Measurements from ENCODE around the gene TSPAN15. TPM values are rescaled to one million over a fixed set of nuclear protein-coding genes. Genes with fewer than 3 reads are reported as not detected.

The TSPAN15 gene
- total RNA-seq, 1 donor from 2014 or later, result 48.9 TPM

GRCh38 chr10:69465457-69466157 lies 14.3 kb downstream of the TSPAN15 start:
- DNase-seq (ENCODE audit: low spot score), result no peak

- no peak for DNase-seq (ENCODE audit: low spot score)
Observed at GRCh38 chr10:69466158-69466490, 14.9 kb downstream of the TSPAN15 start.

DNA sequence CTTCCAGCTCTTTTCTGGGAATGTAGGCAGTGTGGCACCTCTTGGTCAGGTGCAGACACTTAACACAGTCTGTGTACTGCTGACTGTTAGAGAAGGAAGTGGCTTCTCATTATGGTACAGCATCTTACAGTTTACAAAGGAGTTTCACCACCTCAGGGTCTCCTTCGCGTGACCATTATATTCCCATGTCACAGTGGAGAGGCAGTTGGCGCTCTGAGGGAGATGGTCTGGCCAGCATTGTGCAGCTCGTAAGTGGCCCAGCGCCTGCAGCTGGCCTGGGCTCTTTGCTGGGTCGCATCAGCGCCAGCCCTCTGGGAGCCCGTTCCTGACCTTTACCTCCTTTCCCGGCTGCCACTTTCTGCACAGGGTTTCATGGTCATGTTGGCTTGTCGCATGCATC lies 15.4 kb downstream of the TSPAN15 start:
- DNase-seq (ENCODE audit: low spot score), result no peak

- DNase-seq (ENCODE audit: low spot score), result no peak
Observed at GRCh38 chr10:69467928-69468750, 16.9 kb downstream of the TSPAN15 start.

DNA sequence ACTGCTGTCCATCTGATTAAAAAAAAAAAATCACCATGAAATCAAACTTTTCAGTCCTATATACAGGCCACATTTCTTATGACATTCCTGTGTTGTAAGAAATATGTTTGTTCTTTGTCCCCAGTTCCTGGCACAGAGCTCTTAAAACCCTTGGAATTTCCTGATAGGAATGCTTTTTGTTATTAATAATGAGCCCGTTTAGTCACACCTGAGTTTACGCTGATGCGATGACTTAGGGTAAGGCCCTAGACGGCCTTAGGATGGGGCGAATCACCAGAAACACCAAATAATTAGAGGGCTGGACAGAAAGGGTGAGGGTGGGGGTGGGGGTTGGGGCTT lies 17.5 kb downstream of the TSPAN15 start:
- DNase-seq (ENCODE audit: low spot score), result no peak

DNA sequence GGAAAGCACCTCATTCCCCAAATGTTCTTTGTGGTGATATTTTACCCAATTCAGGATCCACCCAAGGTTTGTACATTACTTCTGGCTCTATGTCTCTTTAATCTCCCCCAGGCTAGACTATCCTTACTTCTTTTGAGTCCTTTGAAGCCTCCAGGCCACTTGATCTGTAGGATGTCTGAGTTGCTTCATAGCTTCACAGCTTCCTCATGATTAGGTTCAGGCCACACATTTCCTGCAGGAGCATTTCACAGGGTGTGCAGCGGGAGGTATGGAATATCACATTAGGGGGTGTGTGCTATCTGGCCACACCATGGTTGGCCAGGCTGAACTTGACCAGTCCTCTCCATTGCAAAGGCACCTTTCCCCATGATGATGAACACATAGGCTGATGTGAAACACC lies 18.7 kb downstream of the TSPAN15 start:
- DNase-seq (ENCODE audit: low spot score), result no peak

DNA sequence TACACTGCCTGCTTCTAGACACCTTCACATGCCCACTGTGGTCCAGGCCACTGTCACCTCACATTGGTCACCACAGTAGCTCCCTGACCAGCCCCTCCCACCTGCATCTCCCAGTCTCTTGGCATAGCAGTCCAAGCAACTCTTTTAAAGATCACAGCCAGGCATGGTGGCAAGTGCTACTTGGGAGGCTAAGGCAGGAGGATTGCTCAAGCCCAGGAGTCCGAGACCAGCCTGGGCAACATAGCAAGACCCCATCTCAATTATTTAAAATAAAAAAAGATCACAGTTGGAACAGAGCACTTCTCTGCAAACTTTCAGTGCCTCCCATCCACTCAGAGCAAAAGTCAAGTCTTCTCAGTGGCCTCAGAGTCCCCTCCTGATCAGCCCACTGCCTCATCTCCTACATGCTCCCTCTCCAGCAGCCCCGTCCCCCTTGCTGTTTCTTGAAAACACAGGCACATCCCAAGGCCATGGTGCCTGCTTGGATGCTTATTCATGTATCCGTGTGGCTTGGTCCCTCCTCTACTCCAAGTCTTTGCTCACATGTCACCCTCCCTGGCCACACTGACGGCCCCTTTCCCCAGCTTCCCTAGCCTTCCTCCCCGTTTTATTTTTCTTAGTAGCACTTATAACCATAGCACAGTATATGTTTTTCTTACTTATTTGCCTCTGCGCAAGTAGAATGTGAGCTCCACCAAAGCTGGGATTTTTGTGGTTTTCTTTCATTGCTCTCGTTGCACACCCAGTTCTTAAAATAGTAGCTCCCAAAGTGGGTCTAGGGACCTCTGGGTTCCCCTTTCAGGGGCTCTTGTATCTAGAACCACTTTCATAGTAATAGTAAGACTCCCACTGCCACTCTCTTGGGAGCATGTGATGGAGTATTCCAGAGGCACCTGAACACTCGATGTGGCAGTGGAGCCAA lies 19.5 kb downstream of the TSPAN15 start:
- peak; percentile 67 for DNase-seq (ENCODE audit: low spot score)

- no peak for DNase-seq (ENCODE audit: low spot score)
Observed at GRCh38 chr10:69472142-69472541, 20.9 kb downstream of the TSPAN15 start.

GRCh38 chr10:69472544-69472943 lies 21.3 kb downstream of the TSPAN15 start:
- DNase-seq (ENCODE audit: low spot score), result peak; percentile 87

DNA sequence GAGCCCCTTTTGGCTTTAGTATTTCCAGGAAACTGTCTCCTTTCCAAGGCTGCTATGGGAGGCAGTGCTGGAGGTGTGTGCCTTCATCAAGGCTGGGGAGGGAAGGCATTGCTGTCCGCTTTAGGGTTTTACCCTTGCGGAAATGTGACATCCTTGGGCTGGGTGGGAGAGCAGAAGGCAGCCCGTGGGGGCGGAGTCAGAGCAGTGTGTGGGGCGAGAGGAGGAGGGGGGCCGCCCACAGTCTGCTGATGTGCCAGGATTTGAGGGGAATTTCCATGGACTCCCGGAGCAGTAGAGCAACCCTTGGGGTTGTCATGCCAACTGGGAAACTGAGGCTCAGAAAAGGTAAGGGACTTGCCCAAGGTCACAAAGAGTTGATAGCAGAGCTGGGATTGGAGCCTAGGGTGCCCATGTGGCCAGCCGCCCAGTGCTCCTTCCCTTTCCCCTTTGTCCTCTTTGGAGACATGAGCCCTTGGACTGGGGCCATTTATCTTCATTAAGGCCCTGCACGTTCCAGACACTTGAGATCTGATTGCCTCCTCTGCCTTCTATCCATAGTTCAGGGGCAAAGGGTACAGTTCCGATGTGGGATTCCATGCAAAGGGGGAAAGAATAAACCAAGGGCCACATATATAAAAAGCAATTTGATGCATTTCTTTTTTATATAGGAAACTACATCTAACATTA lies 22.2 kb downstream of the TSPAN15 start:
- DNase-seq (ENCODE audit: low spot score), result no peak

DNA sequence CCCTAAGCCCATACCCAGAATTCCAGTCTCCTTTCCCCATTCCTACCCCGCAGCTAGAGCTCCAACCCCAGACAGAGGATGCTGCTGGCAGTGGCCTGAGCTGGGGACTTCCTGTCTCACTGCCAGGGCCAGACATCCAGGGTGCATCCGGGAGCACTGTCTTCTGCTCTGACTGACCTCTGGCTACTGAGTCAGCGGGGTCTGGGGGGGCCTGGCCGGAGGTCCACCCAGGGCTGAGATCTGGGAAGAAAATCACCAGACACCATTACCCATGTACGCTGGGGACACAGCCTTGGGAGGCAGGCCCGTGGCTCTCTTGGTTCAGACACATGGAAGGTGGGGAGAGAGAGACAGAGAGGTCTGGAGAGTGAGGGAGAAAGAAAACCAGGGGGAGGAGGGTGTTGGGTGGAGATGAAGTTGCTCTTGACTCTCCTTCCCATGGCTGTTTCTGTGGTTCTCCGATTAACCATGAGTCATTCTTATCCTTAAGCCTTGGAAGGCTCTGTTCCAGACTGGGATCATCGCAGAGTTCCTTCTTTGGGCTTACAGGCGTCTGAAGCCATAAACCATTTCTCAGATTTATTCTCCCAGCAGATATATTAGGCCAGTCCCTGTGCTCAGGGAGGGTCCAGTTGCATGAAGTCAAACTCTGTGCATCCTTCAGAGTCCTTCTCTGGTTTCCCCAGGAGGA lies 23.6 kb downstream of the TSPAN15 start:
- DNase-seq (ENCODE audit: low spot score), result peak; percentile 99

- DNase-seq (ENCODE audit: low spot score), result no peak
Observed at GRCh38 chr10:69475433-69475830, 24.2 kb downstream of the TSPAN15 start.

DNA sequence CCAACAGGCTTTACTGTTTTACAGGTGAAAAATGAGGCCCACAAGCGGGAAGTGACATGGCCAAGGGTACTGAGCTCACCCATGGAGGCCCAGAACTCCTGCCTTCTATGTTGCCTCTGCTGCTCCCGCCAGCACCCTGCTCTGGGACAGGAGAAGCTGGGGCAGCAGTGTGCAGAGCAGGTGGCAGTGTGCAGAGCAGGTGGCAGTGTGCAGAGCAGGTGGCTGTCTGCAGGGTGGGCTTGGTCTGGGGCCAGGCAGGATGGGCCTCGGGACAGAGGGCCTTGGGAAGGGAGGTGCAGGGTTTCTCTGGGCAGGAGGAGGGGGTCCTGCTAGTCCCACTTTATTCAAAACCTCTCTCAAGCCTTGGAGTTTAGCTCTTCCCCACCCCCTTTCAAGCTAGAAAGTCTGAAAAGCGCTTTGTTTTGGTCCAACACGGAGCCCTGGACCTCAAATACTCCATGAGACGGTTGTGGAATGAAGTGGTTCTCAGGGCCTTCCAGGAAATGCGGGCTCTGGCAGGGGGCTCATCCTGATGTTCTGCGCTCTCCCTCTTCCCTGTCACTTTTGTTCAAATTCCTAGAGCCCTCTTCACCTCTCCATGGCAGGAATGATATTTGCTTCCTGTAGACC lies 26.8 kb downstream of the TSPAN15 start:
- no peak for DNase-seq (ENCODE audit: low spot score)

GRCh38 chr10:69479240-69480067 lies 28.2 kb downstream of the TSPAN15 start:
- peak; percentile 88 for DNase-seq (ENCODE audit: low spot score)

- DNase-seq (ENCODE audit: low spot score), result no peak
Observed at GRCh38 chr10:69480068-69480412, 28.8 kb downstream of the TSPAN15 start.

- DNase-seq (ENCODE audit: low spot score), result peak; percentile 94
Observed at GRCh38 chr10:69481305-69481704, 30.0 kb downstream of the TSPAN15 start.

GRCh38 chr10:69481811-69482524 lies 30.7 kb downstream of the TSPAN15 start:
- no peak for DNase-seq (ENCODE audit: low spot score)

DNA sequence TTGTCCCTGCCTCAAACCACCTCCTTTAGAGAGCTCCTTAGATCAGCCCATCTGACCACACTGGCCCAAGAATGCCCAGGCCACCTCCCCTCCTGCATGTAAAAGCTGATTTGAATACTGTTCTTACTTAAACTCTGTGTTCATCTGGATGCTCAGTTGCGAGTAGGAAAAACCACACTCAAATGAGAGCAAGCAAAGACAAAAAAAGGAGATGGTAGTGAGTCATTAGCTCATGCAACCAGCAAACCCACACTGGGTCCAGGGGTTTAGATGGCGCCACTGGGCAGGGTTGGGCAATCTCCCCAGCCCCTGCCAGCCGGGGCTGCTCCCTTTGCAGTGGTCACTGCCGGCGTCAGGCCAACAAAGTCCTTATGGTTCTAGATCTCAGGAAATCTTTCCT lies 32.7 kb downstream of the TSPAN15 start:
- DNase-seq (ENCODE audit: low spot score), result no peak

DNA sequence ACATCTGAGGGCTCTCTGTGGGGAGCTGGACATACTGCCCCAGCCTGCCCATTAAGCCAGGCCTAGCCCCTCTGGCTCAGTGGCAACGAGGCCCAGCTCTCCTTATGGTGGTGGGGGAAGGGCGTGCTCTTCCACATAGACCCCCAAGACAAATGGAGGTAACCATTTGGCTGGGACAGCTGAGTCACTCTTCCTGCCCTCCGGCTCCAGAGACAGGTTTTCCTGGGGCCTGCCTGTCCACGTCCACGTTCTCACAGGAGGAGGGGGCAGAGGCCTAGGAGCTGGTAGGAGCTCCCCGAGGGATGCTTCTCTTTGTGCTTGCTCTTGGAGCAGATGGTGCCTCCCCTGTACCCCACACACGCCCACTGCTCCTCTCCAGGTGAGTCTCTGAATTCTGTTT lies 33.5 kb downstream of the TSPAN15 start:
- DNase-seq (ENCODE audit: low spot score), result no peak
